ENCODE data around the gene SAMD4B.
"Not testable (repeated sequence)": the region's sequence is repeated elsewhere in the genome, so short reads cannot be mapped to it uniquely, and the experiment has no call there.

SAMD4B gene

GRCh38 chr19:39325778-39326665 lies 16.2 kb upstream of the SAMD4B start:
- DNase-seq (ENCODE audit: low spot score): no peak
- TF ChIP-seq, protein P1, sequence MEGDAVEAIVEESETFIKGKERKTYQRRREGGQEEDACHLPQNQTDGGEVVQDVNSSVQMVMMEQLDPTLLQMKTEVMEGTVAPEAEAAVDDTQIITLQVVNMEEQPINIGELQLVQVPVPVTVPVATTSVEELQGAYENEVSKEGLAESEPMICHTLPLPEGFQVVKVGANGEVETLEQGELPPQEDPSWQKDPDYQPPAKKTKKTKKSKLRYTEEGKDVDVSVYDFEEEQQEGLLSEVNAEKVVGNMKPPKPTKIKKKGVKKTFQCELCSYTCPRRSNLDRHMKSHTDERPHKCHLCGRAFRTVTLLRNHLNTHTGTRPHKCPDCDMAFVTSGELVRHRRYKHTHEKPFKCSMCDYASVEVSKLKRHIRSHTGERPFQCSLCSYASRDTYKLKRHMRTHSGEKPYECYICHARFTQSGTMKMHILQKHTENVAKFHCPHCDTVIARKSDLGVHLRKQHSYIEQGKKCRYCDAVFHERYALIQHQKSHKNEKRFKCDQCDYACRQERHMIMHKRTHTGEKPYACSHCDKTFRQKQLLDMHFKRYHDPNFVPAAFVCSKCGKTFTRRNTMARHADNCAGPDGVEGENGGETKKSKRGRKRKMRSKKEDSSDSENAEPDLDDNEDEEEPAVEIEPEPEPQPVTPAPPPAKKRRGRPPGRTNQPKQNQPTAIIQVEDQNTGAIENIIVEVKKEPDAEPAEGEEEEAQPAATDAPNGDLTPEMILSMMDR (IDR thresholded peaks at IDR 0.05; ENCODE audit: extremely low read depth, insufficient read depth, missing control alignments): no peak
- in situ Hi-C loops (cut with MboI; ENCODE audit: low pct_unique_long_range_greater_than_20kb, low sequenced_read_pairs, unreplicated experiment): no loop called here

DNA sequence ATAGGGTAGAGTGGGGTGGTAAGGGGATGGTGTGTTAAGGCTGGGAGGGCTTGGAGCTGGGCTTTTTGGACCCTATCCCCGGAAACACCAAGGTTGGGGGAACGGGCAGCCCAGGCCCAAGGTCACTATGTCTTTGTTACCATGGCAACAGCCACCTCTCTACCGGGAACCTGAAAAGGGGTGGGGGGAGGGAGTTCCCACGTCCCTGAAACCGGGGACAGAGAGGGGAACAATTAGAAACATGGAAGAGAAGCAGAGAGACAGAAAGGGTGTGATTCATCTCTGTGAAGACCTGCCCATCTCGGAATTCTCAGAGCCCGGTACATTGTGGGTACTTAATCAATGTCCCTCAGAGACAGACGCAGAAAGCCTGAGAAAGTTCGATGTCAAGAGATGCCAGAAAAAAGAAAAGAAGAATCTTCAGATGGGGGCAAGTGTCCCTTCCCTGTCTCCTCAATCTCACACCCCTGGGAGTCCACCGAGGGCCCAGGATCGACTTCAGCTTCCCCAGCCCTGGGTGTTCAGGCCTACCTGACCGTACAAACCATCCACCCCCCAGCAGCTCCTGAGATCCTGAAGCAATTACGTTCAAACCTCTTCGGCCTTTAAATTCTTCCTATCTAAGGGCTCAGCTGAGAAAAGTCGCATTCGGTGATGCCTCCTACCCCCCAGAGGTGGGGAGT lies 14.7 kb upstream of the SAMD4B start:
- no peak for DNase-seq (ENCODE audit: low spot score)
- TF ChIP-seq, protein P1 (IDR thresholded peaks at IDR 0.05; ENCODE audit: extremely low read depth, insufficient read depth, missing control alignments): no peak
- in situ Hi-C loops (cut with MboI; ENCODE audit: low pct_unique_long_range_greater_than_20kb, low sequenced_read_pairs, unreplicated experiment): no loop called here

- in situ Hi-C loops (cut with MboI; ENCODE audit: low pct_unique_long_range_greater_than_20kb, low sequenced_read_pairs, unreplicated experiment): no loop called here
- peak; percentile 79 for DNase-seq (ENCODE audit: low spot score)
- TF ChIP-seq, protein P1 (IDR thresholded peaks at IDR 0.05; ENCODE audit: extremely low read depth, insufficient read depth, missing control alignments): peak; percentile 96
These were observed 14.0 kb upstream of the SAMD4B start for GRCh38 chr19:39328046-39328705.

- no peak for DNase-seq (ENCODE audit: low spot score)
- in situ Hi-C loops (cut with MboI; ENCODE audit: low pct_unique_long_range_greater_than_20kb, low sequenced_read_pairs, unreplicated experiment): loop anchor here (10.0 kb wide), 1 partner anchor 205 kb away; the partner anchor contains the start of gene PAK4
- TF ChIP-seq, protein P1 (IDR thresholded peaks at IDR 0.05; ENCODE audit: extremely low read depth, insufficient read depth, missing control alignments): no peak
These were observed 12.3 kb upstream of the SAMD4B start for GRCh38 chr19:39329948-39330347.

DNA sequence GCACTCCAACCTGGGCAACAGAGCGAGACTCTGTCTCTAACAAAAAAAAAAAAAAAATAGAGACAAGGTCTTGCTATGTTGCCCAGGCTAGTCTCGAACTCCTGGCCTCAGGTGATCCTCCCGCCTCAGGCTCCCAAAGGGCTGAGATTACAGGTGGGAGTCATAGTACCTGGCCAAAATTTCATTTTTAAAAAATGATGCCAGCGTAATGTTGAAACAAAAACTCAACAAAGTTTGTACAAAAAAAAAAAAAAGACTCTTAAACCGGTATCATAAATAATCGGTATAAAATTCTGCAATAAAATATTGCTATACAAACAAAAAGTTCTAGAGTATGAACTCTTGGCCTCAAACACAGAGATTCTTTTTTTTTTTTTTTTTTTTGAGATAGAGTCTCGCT lies 9.9 kb upstream of the SAMD4B start:
- in situ Hi-C loops (cut with MboI; ENCODE audit: low pct_unique_long_range_greater_than_20kb, low sequenced_read_pairs, unreplicated experiment): loop anchor here (10.0 kb wide), 1 partner anchor 207 kb away; the partner anchor contains the start of gene PAK4
- DNase-seq (ENCODE audit: low spot score): no peak

GRCh38 chr19:39332738-39333137 lies 9.5 kb upstream of the SAMD4B start:
- in situ Hi-C loops (cut with MboI; ENCODE audit: low pct_unique_long_range_greater_than_20kb, low sequenced_read_pairs, unreplicated experiment): loop anchor here (10.0 kb wide), 1 partner anchor 208 kb away; the partner anchor contains the start of gene PAK4
- not testable (repeated sequence) for DNase-seq (ENCODE audit: low spot score)

More for the DNA sequence above, 9.9 kb upstream of the SAMD4B start:
- TF ChIP-seq, protein P1 (IDR thresholded peaks at IDR 0.05; ENCODE audit: extremely low read depth, insufficient read depth, missing control alignments): no peak

All from GM13977 (cell line).